HG02981 (cell line): ENCODE data around the gene AK2.
A peak's percentile ranks its signal among the peaks of the same experiment; 100 is the strongest.
"Not testable (repeated sequence)": the region's sequence is repeated elsewhere in the genome, so short reads cannot be mapped to it uniquely, and the experiment has no call there.

Source experiments
- ATAC-seq: cut with Tn5 transposase; IDR thresholded peaks from one replicate; pipeline ENCODE4 v1.9.1; 2021; ENCODE audit warnings: mild to moderate bottlenecking, moderate library complexity; ENCODE audit not compliant: unreplicated experiment

Gene AK2

DNA sequence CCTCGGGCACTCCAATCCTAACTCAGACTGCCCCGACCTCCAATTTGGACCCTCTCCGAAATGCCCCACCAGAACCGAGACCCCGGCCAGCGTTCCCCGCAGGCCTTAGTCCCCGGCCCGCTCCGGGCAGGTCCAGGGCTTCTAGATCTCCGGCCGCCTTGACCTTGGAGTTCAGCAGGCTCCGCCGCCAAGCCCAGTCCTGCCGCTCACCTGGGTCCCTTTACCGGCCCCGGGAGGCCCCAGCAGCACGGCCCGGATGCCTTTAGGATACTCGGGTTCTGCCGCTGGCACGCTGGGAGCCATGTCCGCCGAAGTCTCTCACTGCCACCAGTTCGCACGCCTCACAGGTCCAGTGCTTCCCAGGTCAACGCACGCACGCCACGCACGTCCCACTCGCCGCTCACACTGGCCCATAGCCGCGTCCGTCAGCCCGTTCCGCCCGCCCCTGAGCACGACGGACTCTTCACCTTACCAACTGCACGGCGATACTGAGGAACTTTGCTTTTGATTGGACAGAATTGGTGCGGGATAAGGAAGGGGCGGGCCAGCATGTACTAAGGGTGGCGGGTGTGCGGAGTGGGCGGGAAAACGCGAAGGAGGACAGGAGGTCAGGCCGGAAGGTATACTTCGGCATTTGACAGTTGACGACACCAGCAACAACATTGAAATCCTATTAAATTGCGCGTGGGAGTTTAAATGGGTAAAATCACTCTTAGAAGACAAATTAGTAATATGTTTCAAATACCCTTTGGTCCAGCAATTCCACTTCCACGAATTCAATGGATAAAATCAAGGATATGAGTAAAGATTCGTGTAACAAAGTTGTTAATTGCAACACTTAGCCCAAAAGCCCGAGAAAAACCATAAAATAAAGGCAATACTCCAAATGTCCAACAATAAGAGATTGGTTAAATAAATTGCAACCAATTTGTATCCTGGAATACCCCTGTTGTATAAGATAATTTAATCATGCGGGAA lies at the start of gene AK2:
Gene AK2, minus strand, starts transcription at position 358 of the 978 bp plus-strand sequence. Its CDS starts 55 bp downstream, at position 303.
- peak; percentile 99 for ATAC-seq

DNA sequence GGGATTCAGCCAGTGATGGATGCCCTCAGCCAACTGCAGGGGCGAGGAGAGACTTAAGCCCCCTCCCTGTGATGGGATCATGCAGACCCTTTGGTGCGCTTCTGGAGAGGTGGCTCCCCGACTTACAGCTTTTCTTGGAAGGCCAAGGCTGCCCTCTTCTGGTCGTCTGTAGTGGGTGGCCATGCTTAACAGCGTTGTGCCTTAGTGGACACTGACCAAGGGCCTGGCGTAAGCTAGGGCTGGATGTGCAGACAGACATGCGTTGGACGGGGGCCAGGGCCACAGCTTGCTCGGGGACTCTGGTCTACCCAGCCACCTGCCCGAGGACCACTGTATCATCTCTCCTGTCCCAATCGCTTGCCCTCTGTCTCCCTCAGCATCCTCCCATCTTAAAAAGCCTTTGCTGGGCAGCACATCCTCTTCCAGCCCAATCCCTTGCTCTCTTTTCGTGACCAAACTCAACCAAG lies 49.7 kb upstream of the AK2 start:
- no peak for ATAC-seq

GRCh38 chr1:33085332-33085731 lies 48.6 kb upstream of the AK2 start:
- ATAC-seq: no peak

DNA sequence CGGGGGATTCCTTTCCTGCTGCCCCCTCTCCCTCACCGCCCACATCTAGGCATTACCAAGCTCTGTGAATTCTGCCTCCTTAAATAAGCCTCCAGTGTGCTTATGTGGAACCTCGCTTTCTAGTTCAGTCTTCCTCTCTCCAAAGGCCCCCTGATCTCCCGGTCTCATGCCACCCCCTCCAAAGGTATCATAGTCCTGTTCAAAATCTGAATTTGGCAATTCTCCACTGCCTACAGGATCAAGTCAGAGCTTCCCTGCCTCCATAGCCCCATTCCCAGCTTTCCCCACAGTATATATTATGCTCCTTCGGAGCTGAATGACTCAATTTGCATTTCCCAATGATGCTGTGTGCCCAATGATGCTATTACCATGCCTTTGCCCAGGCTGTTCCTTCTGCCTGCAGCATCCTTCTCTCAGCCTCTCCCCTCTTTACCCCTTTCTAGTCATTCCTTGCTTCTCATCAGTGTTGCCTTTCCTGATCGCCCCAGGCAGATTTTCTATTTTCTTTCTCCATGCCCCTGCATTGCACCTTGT lies 46.0 kb upstream of the AK2 start:
- ATAC-seq: no peak

DNA sequence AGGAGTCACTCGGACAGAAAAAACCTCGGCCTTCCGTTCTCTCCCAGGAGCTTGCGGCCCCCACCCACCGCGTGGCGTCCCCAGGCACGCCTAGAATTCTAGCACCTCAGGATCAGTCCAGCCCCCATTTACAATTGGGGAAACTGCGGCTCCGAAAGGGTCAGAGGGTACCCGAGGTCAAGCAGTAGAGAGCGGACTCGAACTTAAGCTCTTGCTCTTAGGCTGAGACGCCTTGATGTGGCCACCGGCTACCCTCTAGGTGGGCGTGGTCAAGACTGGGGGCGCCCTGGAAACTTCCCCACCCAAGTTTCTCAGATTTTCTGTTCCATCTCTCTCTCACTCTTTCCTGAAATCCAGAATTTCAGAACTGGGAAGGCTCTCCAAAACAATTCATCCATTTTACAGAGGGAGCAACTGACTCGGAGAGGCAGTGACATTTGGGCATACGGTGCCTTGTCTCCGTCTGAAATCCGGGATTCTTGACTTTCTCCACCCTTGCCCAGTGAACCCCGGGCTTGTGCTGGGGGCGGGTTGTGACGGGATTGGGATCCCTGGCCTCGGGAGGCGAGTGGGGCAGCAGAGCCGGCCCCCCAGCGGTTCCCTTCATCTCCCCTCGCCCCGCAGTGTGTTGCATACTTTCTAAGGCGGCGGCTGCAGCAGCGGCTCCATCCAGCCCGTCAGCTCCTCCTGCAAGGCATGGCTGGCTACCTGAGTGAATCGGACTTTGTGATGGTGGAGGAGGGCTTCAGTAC lies 45.0 kb upstream of the AK2 start:
- no peak for ATAC-seq

- peak; percentile 98 for ATAC-seq
Observed at GRCh38 chr1:33080885-33081553, 44.3 kb upstream of the AK2 start, which contains the start of gene AZIN2. TSS of gene AZIN2 (plus strand) at chr1:33081153. CDS start at chr1:33082250, 1,097 bp downstream.

DNA sequence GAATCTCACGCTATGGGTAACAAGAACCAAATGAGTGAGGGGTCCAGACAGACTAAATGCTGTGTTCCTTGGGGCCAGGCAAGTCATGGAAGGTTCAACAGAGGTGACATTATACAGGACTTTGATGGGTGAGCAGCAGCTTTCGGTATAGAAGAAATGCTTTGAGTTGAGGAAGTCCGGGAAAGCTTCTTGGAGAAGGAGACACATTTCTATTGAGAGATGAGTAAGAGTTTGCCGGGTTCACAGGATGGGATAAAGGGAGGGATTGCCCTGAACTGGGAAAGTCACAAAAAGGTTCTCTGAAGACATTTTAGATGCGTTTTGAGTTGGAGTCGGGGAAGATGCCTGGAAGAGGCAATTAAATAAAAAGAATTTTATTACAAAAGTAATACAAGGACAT lies 43.7 kb upstream of the AK2 start:
- no peak for ATAC-seq

DNA sequence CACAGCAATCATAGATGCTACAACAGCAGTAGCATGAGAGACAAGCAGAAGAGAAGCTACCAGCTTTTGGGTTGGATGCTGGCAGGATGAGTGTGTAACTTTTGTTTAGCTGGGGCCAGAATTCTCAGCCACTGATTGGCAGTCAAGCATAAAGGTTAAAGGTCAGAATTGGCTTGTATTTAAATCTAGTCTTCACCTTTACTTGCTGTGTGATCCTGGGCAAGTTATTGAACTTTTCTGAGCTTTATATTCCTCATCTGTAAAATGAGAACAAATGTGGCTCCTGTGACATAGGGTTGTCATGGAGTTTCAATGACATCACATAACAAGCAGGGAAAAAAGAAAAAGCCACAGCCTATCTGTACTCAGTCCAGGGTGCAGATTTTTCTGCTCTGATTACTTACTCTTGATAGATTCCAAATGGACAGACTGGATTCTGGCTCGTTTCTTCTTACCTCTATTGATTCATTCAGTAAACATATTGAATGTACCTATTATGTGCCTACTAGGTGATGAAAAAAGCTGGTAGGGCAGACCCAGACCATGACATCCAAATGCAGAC lies 41.4 kb upstream of the AK2 start:
- no peak for ATAC-seq

GRCh38 chr1:33074193-33074945 lies 37.7 kb upstream of the AK2 start:
- no peak for ATAC-seq

DNA sequence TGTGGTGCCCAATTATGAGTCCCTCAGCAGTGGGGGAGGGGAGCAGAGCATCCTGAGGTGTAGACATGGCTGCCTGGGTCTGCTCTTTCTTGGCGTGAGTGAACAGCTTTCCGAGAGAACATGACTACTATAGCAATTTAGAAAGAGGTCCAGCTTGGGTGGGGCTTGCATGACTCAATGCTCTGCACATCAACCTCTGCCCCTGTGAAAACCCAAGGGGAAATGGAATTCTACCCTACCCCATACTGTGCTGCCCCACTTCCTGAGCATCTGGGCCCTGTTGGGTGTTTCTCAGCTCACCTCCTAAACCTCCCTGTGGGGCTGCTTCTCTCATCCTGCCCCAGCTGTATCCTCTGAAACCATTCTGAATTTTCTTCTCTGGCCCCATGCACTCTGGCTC lies 36.0 kb upstream of the AK2 start:
- no peak for ATAC-seq

GRCh38 chr1:33070628-33071027 lies 33.9 kb upstream of the AK2 start:
- ATAC-seq: no peak

- not testable (repeated sequence) for ATAC-seq
Observed at GRCh38 chr1:33068108-33068507, 31.4 kb upstream of the AK2 start.

DNA sequence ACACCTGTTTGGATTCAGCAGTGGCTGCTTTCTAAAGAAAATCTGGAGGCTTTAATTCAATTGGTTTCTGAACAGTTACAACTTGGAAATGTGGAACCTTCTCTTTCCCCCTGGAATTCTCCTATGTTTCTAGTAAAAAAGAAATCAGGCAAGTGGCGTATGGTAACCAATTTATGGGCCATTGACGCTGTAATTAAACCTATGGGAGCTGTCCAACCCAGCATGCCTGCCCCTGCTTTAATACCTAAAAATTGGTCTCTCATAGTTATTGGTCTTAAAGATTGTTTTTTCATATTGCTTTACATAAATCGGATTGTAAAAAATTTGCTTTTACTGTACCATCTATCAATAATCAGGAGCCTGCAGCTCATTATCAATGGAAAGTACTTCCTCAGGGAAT lies 29.8 kb upstream of the AK2 start:
- ATAC-seq: not testable (repeated sequence)

- no peak for ATAC-seq
Observed at GRCh38 chr1:33065301-33065700, 28.6 kb upstream of the AK2 start.

GRCh38 chr1:33064284-33064683 lies 27.6 kb upstream of the AK2 start:
- ATAC-seq: not testable (repeated sequence)

- ATAC-seq: no peak
Observed at GRCh38 chr1:33061834-33062233, 25.2 kb upstream of the AK2 start.

- no peak for ATAC-seq
Observed at GRCh38 chr1:33060579-33061083, 23.9 kb upstream of the AK2 start.

- no peak for ATAC-seq
Observed at GRCh38 chr1:33057095-33057494, 20.4 kb upstream of the AK2 start.

GRCh38 chr1:33056426-33056825 lies 19.7 kb upstream of the AK2 start:
- ATAC-seq: no peak
